HK-2 (cell line): ENCODE measurements around the gene TSEN34.
"Not testable (repeated sequence)": the region's sequence is repeated elsewhere in the genome, so short reads cannot be mapped to it uniquely, and the experiment has no call there.

Source experiments
- DNase-seq: peaks from one replicate; pipeline ENCODE4 v3.0.0-alpha.2; 2018; ENCODE audit not compliant: unreplicated experiment

TSEN34 gene

DNA sequence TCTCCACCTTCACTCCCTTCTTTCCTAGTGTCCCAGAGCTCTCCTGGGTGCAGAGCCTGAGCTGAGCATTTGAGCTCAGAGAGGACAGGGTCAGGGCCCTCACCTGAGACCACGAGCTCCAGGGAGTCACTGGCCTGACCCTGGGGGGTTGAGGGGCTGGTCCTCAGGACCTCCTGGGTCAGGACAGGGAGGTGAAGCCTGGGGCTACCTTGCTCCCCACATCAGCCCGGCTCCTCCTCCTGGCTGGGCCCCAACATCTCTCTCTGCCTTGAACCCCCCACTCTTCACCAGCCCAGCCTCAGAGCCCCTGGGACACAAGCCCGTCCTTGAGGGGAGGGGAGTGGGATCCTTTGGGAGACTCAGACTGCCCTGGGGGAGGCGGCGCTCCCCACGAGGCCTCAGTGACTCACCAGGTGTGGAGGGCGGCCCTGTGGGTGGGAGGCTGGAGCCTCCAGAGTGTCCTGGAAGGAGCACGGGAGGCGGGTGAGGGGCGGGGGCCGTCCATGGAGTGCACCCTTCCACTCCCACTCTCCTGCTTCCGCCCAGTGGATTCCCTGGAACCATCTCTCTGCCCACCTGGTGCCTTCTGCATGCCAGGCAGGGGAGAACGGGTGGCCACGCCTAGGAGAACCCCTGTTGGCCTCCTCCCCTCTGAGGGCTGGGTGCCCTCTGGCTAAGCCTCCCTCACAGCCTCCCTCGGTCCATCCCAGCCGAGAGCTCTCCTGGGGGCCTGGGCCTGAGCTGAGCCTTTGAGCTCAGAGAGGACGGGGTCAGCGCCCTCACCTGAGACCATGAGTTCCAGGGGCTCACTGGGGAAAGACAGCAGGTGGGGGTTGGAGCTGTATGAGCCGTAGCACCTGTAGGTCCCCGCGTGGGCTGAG is 48.6 kb downstream of the TSEN34 start:
- DNase-seq, result not testable (repeated sequence)

DNA sequence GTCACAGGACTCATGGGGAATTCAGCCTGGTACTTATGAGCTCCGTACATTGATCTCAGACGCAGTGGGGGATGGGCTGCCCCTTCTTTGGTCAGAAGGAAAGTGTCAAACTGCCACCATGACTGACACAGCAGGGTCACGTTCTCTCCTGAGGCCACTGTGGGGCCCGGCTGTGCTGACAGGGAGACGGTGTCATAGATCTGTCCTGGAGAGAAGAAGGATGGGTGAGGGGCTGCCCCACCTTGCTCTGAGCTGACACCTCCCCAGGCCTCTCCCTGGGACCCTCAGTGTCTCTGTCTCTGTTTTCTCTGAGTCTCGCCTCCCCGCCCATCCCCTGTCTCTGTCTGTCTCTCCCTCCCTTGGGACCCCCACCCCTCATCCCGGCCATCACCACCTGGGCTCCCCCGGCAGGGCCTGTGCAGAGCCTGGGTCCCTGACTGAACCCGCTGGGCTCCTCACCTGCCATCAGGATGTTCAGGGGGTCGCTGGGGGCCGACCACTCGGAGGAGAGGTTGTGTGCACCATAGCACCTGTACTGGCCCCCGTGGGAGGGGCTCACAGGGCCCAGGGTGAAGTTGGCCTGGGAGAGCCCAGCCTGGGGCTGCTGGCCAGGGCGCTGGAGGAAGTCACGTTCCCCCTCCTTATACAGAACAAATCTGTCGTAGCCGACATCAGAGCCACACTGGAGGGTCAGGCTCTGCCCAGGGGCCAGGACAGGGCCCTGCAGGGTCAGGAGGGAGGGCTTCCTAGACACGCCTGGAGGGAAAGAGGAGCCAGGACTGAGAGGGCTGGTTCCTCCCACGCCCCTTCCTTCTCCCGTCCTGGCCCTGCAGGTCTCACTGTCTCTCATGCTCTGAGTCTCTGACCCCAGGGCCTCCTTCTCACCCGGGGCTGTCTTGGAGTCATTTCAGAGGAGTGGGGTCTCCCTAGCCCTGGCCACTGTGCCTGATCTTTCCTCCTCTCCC is 49.5 kb downstream of the TSEN34 start:
- not testable (repeated sequence) for DNase-seq

DNA sequence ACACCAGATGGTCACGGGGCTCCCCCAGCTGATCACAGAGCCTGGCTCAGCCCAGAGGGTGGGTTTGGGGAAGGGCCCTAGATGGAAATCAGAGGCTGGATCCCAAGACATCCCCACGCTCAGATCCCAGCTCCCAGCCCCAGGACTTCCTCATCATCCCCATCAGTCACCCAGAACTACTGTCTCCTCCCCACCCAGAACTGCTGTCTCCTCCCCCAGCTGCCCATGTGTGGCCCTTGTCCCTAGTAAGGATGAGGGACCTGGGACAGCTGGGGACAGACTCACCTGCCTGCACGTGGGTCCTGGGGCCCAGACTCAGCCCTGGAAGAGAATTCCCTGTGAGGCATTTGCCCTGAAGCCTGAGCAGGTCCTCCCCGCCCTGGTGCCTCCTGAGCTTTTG is 51.1 kb downstream of the TSEN34 start:
- not testable (repeated sequence) for DNase-seq

DNA sequence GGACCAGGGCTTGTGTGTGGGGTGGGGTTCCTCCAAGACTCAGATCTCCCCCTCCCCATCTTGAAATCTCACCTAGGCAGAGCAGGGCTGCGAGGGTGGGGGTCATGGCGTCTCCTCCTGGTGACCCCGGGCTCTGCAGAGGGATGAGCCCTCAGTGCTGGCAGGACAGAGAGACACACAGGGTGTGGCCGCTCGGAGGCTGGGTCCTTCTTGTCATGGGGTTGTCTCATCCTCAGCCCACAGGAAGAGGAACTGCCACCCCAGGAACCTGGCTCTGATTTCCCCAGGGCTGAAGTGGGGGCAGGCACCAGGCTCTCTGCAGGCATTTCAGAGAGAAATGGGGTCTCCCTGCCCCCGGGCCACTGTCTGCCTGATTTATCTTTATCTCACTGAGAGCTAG is 51.5 kb downstream of the TSEN34 start, which contains the start of gene LILRA6:
Gene LILRA6 (minus strand): TSS at position 145 of the 400 bp plus-strand sequence.
- not testable (repeated sequence) for DNase-seq

DNA sequence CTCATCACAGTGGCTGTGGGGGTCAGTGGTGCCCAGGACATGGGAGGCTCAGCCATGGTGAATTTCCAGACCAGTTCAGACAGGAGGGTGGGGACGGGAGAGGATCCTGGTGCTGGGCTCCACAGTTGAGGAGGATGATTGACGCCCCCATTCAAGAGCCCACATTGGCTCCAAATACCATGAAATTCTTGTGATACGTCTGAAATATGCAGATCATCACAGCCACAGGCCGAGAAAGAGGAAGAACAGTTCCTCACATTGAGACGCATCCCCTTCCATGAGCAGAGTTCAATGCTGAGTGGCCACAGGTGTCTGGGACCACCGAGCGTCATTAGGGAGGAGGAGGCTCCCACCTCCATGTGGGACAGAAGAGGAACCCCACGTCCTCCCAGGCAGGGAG is 52.7 kb downstream of the TSEN34 start:
- DNase-seq, result not testable (repeated sequence)
